GM21825 (cell line): Measurements from ENCODE around the gene HOXB9.

Experiments used
- ATAC-seq: cut with Tn5 transposase; IDR thresholded peaks from one replicate; pipeline ENCODE4 v1.9.1; 2021; ENCODE audit warnings: mild to moderate bottlenecking, moderate library complexity; ENCODE audit not compliant: unreplicated experiment

HOXB9 gene

DNA sequence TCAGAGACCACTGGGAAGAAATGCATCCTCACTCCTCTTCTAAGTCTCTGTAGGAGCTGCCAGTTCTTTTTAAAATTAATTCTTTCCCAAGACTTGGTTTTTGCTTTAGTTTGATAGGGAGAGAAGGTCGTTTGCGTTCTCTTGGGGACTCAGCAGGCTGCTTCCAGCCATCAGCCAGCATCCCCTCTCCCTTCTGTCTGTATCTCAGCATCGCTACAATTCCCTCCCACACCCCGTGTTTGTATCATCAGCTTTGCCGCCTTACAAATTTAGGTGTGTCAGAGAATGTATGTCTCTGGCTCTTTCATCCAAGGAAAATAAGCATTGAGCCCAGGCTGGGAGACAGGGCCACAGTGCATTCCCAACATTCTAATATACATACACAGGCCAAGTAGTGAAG lies 26.8 kb downstream of the HOXB9 start:
- no peak for ATAC-seq

GRCh38 chr17:48598736-48599135 lies 27.4 kb downstream of the HOXB9 start:
- no peak for ATAC-seq

DNA sequence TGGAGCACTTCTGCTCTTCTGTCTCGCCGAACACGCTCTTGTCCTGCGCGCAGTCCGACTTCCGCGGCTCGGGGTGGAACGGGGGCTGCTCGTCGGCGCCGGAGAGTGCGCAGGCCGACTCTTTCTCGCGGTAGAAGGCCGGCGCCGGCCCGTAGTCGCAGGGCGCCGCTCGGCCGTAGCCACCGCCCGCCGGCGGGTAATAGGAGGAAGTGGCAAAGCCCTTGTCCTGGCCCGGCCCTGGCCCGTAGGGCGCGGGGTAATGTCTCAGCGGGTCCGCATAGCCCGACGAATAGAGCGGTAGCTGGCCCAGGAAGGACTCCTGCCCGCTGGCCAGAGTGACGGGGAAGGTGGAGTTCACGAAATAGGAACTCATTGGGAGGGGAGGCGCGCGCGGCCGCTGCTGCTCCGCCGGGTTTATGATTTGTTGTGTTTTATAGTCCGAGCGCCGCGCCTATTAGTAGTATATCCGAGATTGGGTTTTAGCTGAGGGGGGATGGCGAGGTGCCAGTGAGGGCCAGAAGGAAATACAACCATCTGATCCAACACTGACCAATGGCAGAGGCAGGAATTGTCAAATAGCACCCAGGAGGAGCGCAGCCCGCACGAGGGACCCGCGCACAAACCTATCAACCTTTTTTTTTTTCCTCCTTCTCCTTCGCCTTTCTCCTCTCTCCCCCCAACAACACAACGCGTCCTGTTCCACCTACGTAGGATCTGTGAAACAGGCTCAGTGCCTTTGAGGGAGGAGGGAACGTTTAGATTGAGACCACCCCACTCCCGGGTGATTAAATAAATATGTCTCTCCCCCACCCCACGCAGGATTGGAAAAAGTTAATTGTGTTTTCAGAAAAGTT lies 28.2 kb downstream of the HOXB9 start:
- no peak for ATAC-seq

DNA sequence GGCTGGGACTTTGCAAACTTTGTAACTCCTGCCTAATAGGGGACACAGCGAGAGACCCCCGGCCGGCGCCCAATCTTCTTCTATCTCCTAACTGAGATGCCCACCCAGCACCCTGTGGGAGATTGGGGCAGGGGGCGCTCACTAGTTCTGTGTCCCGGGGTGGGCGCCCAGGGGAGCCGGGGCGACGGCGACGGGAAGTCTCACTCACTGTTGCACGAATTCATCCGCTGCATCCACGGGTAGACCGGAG lies 28.7 kb downstream of the HOXB9 start:
- no peak for ATAC-seq

- ATAC-seq: no peak
These were observed 29.2 kb downstream of the HOXB9 start for GRCh38 chr17:48596735-48597527.

DNA sequence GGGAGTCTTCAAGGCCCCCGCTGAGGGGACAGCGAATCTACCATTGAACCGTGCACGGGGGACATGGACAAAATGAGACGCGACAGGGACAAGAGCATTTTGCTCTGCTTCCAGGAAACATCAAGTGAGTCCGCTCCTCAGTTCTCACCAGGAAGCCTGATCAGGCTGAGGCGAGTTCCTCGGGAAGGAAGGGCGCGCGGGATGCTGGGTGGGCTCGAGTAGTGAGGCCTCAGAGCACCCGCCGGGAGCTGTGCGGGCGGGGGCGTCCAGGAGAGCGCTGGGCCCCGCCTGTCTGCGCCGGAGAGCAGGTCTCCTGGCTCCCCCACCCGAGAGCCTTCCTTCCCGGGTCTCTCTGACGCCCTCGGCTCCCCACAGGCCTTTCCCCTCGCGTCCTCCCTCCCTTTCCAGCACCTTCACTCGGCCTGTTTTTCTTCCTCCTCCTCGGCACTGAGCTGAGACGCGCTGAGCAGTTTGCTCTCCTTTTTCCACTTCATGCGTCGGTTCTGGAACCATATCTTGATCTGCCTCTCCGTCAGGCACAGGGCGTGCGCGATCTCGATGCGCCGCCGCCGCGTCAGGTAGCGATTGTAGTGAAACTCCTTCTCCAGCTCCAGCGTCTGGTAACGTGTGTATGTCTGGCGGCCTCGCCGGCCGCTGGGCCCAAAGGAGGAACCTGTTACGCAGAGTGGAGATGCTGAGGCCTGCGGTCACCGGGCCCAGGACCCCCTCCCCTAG lies 30.0 kb downstream of the HOXB9 start:
- no peak for ATAC-seq

DNA sequence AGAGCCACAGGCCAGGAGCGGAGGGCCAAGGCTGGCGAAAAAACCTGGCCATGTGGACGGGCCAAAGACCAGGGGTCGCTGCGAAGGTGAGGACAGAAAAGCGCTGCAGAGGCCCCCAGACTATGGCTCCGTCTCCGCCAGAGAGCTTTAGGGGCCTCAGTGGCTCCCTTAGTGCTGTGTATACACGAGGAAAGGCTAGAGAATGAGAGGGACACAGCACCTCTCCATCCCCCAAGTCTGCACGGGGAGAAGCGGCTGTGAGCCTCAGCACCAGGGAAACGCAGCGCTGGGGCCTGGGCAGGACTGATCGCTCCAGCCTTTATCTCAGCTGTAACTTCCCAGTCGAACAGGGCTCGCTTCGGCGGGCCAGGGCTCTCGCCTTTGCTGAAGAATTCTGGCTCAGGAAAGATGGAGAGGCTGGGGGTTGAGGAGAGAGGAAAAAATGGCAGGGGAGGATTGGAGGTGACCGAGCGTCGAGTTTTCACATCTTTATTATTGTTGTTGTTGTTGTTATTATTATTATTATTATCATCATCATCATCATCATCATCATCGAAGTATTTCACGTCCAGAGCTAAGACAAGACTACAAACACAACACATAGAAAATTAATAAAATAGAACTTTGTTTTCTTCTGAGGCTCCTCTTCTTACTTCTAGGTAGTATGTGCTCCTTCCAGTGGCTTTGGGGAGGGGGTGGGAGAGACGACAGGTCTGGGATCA lies 30.7 kb downstream of the HOXB9 start:
- ATAC-seq: no peak

DNA sequence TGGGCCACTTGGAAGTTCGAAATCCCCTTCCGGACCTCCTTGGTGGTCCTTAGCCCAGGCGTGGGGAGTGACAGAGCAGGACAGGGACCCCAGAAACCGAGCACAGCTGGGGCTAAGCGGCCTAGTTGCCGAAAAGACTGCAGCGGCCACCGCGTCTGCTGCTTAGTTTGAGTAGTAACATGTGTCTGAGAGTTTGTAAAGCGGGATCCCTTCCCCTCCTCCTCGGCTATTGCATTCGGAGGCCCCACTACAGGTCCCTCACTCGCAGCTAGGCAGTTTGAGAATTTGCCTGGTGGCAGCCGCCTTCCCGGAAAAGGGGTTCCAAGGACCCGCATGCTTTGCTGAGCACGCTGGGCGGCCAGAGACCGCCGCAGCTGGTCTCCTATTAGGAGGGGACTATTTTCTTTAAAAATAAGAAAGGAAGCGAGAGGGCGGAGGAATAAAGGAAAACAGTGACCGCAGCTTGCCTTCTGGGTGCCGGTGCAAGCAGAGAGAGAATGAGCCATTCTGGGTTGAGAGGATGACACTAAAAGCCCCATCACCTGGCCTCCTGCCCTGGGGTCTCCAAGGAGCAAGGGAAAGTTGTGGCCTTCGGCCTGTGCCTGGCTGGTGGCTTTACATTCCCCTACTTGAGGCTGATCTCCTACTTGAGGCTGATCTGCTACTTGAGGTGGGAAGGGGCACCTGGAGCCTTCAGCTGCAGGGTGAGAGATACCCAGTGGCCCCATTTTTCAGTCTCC lies 31.4 kb downstream of the HOXB9 start:
- no peak for ATAC-seq

- peak; percentile 47 for ATAC-seq
These were observed 32.2 kb downstream of the HOXB9 start for GRCh38 chr17:48593840-48594537.

DNA sequence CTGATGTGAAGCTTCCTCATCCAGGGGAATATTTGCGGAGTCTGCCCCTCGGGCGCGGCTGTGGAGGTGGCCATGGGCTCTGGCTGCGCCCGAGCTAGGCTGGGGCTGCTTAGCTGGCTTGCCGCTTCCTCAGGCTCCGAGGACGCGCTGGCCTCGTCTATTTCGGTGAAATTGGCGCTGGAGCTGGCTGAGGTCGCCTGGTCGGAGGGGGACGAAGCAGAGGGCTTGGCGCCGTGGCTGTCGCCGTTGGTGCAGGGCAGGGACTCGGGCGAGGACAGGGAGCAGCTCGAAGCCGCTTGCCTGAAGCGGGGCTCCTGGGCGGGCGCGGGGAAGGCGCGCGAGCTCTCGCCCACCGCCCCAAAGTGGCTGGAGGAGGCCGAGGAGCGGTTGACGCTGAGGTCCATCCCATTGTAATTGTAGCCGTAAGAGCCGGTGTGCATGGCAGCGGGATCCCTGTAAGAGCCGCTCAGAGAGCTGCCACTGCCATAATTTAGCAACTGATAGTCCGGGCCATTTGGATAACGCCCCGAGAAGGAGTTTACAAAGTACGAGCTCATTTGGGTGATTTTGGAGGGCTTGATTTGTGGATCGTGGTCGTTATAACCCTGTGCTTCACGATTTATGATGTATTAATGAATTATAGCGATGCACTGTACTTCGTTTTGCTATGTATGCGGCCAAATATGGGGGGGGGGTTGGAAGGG lies 32.9 kb downstream of the HOXB9 start, which contains the start of gene HOXB5:
HOXB5 (minus strand) TSS at position 654 of the 704 bp plus-strand sequence; CDS start at position 557, 97 bp downstream.
- ATAC-seq: no peak

- no peak for ATAC-seq
These were observed 33.6 kb downstream of the HOXB9 start for GRCh38 chr17:48592577-48592976.

- ATAC-seq: no peak
These were observed 34.1 kb downstream of the HOXB9 start for GRCh38 chr17:48592057-48592514.

DNA sequence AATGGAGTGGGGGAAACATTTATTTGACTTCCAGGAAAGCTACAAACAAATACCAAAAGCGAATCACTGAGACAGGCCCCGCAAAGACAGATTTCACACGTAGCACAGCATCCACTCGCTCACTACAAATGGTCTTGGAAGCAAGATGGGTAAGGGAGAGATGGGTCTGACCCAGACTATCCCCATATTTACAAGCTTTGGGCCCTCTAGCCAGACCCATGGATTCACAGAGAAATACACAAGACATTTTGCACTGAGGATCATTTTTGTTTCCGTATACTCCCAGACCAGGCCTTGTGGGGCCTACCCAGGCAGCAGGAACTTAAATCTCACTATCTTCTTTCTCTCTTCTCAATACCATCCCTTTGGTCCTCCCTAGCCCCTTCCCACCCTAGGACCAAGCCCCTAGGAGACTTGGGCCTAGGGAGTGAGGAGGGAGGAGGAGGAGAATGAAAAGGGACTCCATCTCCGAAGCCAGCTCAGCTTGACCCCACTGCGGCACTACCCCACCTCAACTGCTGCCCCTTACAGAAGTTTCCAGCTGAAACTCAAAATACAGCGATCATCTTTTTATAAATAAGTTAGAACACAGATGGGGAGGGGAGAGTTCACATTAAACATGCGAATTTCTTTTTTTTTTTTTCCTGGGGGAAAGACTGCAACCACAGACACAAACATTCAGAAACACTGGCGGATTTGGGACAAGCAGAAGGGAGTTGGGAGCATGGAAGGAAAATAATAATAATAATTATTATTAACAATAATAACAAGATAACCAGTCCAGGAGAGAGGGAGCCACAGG lies 34.7 kb downstream of the HOXB9 start:
- ATAC-seq: no peak

- ATAC-seq: no peak
These were observed 35.5 kb downstream of the HOXB9 start for GRCh38 chr17:48590607-48591161.

DNA sequence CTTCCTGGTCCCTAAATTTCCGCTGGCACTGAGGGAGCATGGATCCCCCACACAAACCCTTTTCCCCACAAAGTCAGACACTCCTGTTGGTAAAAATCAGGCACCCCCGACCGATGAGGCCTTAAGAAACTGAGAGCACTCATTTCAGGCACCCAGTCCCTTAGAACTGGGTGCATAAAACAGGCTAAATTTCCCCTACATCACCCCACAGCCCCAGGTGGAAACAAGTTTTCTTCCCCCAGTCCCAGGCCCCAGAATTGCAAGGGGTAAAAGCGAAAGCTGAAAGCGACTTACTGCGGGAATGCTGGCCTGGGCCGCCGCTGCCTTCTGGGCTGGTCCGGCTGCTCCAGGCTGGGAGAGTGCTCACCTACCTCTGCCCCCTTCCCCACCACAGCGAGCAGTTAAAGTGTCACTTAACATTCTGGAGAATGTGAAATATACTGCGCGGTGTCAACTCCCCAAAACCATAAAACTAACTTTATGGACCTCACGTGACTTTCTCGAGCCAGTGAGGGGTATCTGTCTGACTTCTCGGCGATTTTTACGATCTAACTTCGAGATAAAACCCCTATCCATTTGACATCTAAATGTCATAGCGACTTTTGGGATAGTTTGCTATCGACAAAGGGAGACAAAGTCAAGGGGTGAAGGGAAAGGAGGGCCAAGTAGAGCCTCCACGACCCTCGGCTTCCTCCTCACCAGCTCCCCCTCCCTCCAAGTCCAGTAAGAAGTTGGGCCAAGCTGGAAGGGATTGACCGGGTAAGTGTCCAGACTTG lies 36.1 kb downstream of the HOXB9 start, which contains the start of gene HOXB3:
HOXB3 (minus strand) TSS at position 411 of the 776 bp plus-strand sequence. CDS start 37,767 bp downstream, outside the sequence.
- ATAC-seq: no peak

- no peak for ATAC-seq
These were observed 36.9 kb downstream of the HOXB9 start for GRCh38 chr17:48589060-48589830.
